HepG2 (cell line): ENCODE results near the gene FUT1. TPM values are rescaled to one million over a fixed set of nuclear protein-coding genes. Genes with fewer than 3 reads are reported as not detected.

Experiments
- ATAC-seq: fragments of 200-7000 bp; cut with Tn5 transposase; 3 replicates; pipeline ENCODE4 v1.9.1; 2020; ENCODE audit warnings: mild to moderate bottlenecking, moderate library complexity
- BruUV-seq: library from RNA; stranded (reverse); fragments of 400-500 nt; replicated peaks from 2 replicates; lab custom pipeline; 2021; lab: Mats Ljungman, UMichigan
- CTCF ChIA-PET: fragments of 300-600 bp; formaldehyde crosslinking; extraction: SDS; loops from one replicate; lab custom pipeline; 2021; ENCODE audit warnings: low total read pairs, inconsistent platforms, low intra/inter-chr PET ratio; lab: Yijun Ruan, JAX
- POLR2A ChIA-PET: fragments of 350-600 bp; sonication (Branson Sonifier 250); formaldehyde crosslinking; loops from one replicate; lab custom pipeline; 2020; ENCODE audit warnings: antibody characterized with exemption, inconsistent platforms; lab: Yijun Ruan, JAX
- DNase-seq: peaks from one replicate; pipeline ENCODE4 v3.0.0-alpha.2; 2015; ENCODE audit warnings: low spot score
- FAIRE-seq: peaks from 3 replicates; lab custom pipeline; 2011; peaks lifted over from hg19 to GRCh38; lab: Jason Lieb, UNC
- H2AFZ ChIP-seq: one replicate; pipeline ENCODE4 v1.6.1; 2011; ENCODE audit warnings: low read length, inconsistent platforms
- H3K27ac ChIP-seq: fragments of 300-600 bp; 3 replicates; pipeline ENCODE4 v1.8.0; 2011; ENCODE audit warnings: mixed run types, mild to moderate bottlenecking, mixed read lengths, low read length, inconsistent platforms; ENCODE audit not compliant: insufficient read depth; ENCODE audit errors: extremely low read length
- H3K27me3 ChIP-seq, 2 experiments: fragments of 200-600 bp in 1 of 2; 2 replicates in 1 of 2; 3 replicates in 1 of 2; pipeline versions ENCODE4 v1.6.0 to v1.8.0; 2011; ENCODE audit warnings: low read length in 2 of 2, mild to moderate bottlenecking in 2 of 2, moderate library complexity in 2 of 2, inconsistent platforms in 1 of 2; ENCODE audit not compliant: insufficient read depth in 2 of 2, control insufficient read depth in 1 of 2
- H3K36me3 ChIP-seq, 2 experiments: fragments of 200-600 bp in 1 of 2; replicated peaks in 1 of 2; 2 replicates in 1 of 2; 3 replicates in 1 of 2; pipeline versions ENCODE4 v1.5.1 to v1.8.0; 2011; ENCODE audit warnings: low read length in 2 of 2, inconsistent platforms in 1 of 2; ENCODE audit not compliant: insufficient read depth in 2 of 2, control insufficient read depth in 1 of 2
- H3K4me1 ChIP-seq: 2 replicates; pipeline ENCODE4 v1.5.1; 2012; ENCODE audit warnings: low read length, inconsistent platforms; ENCODE audit not compliant: insufficient read depth
- H3K4me2 ChIP-seq: 2 replicates; pipeline ENCODE4 v1.6.0; 2011; ENCODE audit warnings: low read depth, low read length, inconsistent platforms
- H3K4me3 ChIP-seq, 3 experiments: fragments of 200-600 bp in 1 of 3; sonication (generic), shearing (Covaris generic) in 1 of 3; replicated peaks in 1 of 3; 2 replicates each; pipeline ENCODE4 v1.5.1; 2011 to 2016; ENCODE audit warnings: low read length in 3 of 3, inconsistent platforms in 2 of 3, low read depth in 2 of 3, mild to moderate bottlenecking in 2 of 3, control low read depth in 1 of 3, mixed read lengths in 1 of 3; ENCODE audit not compliant: insufficient read depth in 1 of 3
- H3K79me2 ChIP-seq: one replicate; pipeline ENCODE4 v1.6.1; 2011; ENCODE audit warnings: low read length, inconsistent platforms; ENCODE audit not compliant: insufficient read depth
- H3K9ac ChIP-seq: 2 replicates; pipeline ENCODE4 v1.6.0; 2011; ENCODE audit warnings: mild to moderate bottlenecking, low read depth, low read length, inconsistent platforms; ENCODE audit not compliant: insufficient read depth
- H3K9me3 ChIP-seq: 2 replicates; pipeline ENCODE4 v1.5.1; 2012; ENCODE audit warnings: mild to moderate bottlenecking, low read length
- H4K20me1 ChIP-seq: 2 replicates; pipeline ENCODE4 v1.6.0; 2011; ENCODE audit warnings: inconsistent platforms, mild to moderate bottlenecking, low read length, moderate library complexity; ENCODE audit not compliant: insufficient read depth
- FOSL2 ChIP-seq: sonication (generic); formaldehyde crosslinking; IDR thresholded peaks from 2 replicates; pipeline ENCODE4 v1.4.0; 2020; ENCODE audit warnings: missing genetic modification reagents
- HOXA7 ChIP-seq: sonication (generic); formaldehyde crosslinking; IDR thresholded peaks from 2 replicates; pipeline ENCODE4 v1.8.1; 2022; ENCODE audit warnings: mild to moderate bottlenecking, missing genetic modification reagents, moderate library complexity
- IKZF1 ChIP-seq: fragments of 450-650 bp; IDR thresholded peaks from 2 replicates; pipeline ENCODE4 v1.7.1; 2016
- MEIS2 ChIP-seq: sonication (generic); formaldehyde crosslinking; IDR thresholded peaks from 2 replicates; pipeline ENCODE4 v1.9.0; 2021; ENCODE audit warnings: mild to moderate bottlenecking, missing genetic modification reagents
- NFIC ChIP-seq: IDR thresholded peaks from 2 replicates; pipeline ENCODE4 v1.6.1; 2012; ENCODE audit warnings: mild to moderate bottlenecking, low read length, inconsistent platforms
- PATZ1 ChIP-seq: sonication (generic); formaldehyde crosslinking; IDR thresholded peaks from 2 replicates; pipeline ENCODE4 v1.4.0; 2020; ENCODE audit warnings: missing genetic modification reagents
- PHF21A ChIP-seq: sonication (generic); formaldehyde crosslinking; IDR thresholded peaks from 2 replicates; pipeline ENCODE4 v1.5.0; 2020; ENCODE audit warnings: mild to moderate bottlenecking, missing genetic modification reagents
- SIN3A ChIP-seq: IDR thresholded peaks from 2 replicates; pipeline ENCODE4 v1.6.1; 2011; ENCODE audit warnings: low read depth, mild to moderate bottlenecking, control low read depth, low read length, borderline replicate concordance
- SIX4 ChIP-seq: sonication (generic); formaldehyde crosslinking; IDR thresholded peaks from 2 replicates; pipeline ENCODE4 v1.4.0; 2020; ENCODE audit warnings: missing genetic modification reagents
- SNAI1 ChIP-seq: sonication (generic); formaldehyde crosslinking; IDR thresholded peaks from 2 replicates; pipeline ENCODE4 v1.5.0; 2020; ENCODE audit warnings: mild to moderate bottlenecking, missing genetic modification reagents, borderline replicate concordance
- SOX5 ChIP-seq: IDR thresholded peaks from 2 replicates; pipeline ENCODE4 v1.6.1; 2016; ENCODE audit warnings: borderline replicate concordance
- YEATS2 ChIP-seq: sonication (generic); formaldehyde crosslinking; IDR thresholded peaks from 2 replicates; pipeline ENCODE4 v1.4.0; 2020; ENCODE audit warnings: missing genetic modification reagents, borderline replicate concordance
- ZFY ChIP-seq: sonication (generic); formaldehyde crosslinking; IDR thresholded peaks from 2 replicates; pipeline ENCODE4 v1.4.0; 2020; ENCODE audit warnings: missing genetic modification reagents
- ZKSCAN1 ChIP-seq: fragments of 150-350 bp; IDR thresholded peaks from 2 replicates; pipeline ENCODE4 v1.6.1; 2014; ENCODE audit warnings: low read length
- ZNF282 ChIP-seq: fragments of 450-650 bp; IDR thresholded peaks from 2 replicates; pipeline ENCODE4 v1.6.1; 2018; ENCODE audit not compliant: partially characterized antibody
- ZNF564 ChIP-seq: sonication (generic); formaldehyde crosslinking; IDR thresholded peaks from 2 replicates; pipeline ENCODE4 v1.8.1; 2023; ENCODE audit warnings: mild to moderate bottlenecking, missing genetic modification reagents
- ZNF567 ChIP-seq: sonication (generic); formaldehyde crosslinking; IDR thresholded peaks from 2 replicates; pipeline ENCODE4 v1.8.1; 2023; ENCODE audit warnings: mild to moderate bottlenecking, missing genetic modification reagents, borderline replicate concordance
- ZNF724P ChIP-seq: sonication (generic); formaldehyde crosslinking; IDR thresholded peaks from 2 replicates; pipeline ENCODE4 v1.8.0; 2022; ENCODE audit warnings: missing genetic modification reagents, borderline replicate concordance
- ZNF768 ChIP-seq: sonication (generic); formaldehyde crosslinking; IDR thresholded peaks from 2 replicates; pipeline ENCODE4 v1.4.0; 2020; ENCODE audit warnings: missing genetic modification reagents
- ZNF780A ChIP-seq: sonication (generic); formaldehyde crosslinking; IDR thresholded peaks from 2 replicates; pipeline ENCODE4 v1.8.0; 2022; ENCODE audit warnings: mild to moderate bottlenecking, missing genetic modification reagents, moderate library complexity
- WGBS: methylation state at CpG from one replicate; pipeline ENCODE4 v1.1.6; 2017; ENCODE audit warnings: low lambda C conversion rate; 5-methylcytosine and 5-hydroxymethylcytosine counted together
- in situ Hi-C: cut with HindIII; loops from 2 replicates; pipeline ENCODE4 v1.10.0; 2017; ENCODE audit warnings: low pct_unique_long_range_greater_than_20kb; ENCODE audit not compliant: extremely low pct_ligation_motif_present
- intact Hi-C: fragments of 100-400 bp; cut with micrococcal nuclease; formaldehyde crosslinking; loops from one replicate; pipeline ENCODE4 v1.10.0; 2022; ENCODE audit not compliant: unreplicated experiment
- polyA plus RNA-seq, 8 experiments: library from polyadenylated mRNA; depleted of rRNA in 3 of 8; stranded (reverse) in 7 of 8; unstranded in 1 of 8; fragments of >200 nt; fragmentation: Illumina TruSeq in 4 of 8; extraction: Trizol in 4 of 8; gene quantifications; 2 replicates each; pipeline versions ENCODE4 v1.2.1 to v1.2.3, GENCODE V29; 2011 to 2016; ENCODE audit warnings: low read depth in 4 of 8, missing spikeins in 1 of 8, mixed read lengths in 1 of 8; ENCODE audit not compliant: insufficient read depth in 1 of 8
- total RNA-seq, 5 experiments: library from RNA; depleted of rRNA; stranded (reverse); fragments of >200 nt; fragmentation: Illumina TruSeq; extraction: Trizol; gene quantifications; 2 replicates each; pipeline ENCODE4 v1.2.3, GENCODE V29; 2016; ENCODE audit warnings: low read depth in 1 of 5
- TF ChIP-seq, protein P1 (sequence below): sonication (generic); formaldehyde crosslinking; IDR thresholded peaks from 2 replicates; pipeline ENCODE4 v1.5.1; 2020; ENCODE audit warnings: missing genetic modification reagents, mild to moderate bottlenecking, borderline replicate concordance
- TF ChIP-seq, protein P2 (sequence below): sonication (generic); formaldehyde crosslinking; IDR thresholded peaks from 2 replicates; pipeline ENCODE4 v1.5.0; 2020; ENCODE audit warnings: missing genetic modification reagents

Gene FUT1
- total and polyA plus RNA-seq, 2 of the 13 experiments (the other 11 are each of a cell fraction or from before 2014, with no cell fraction given) = 0.07 to 1.1 TPM

DNA sequence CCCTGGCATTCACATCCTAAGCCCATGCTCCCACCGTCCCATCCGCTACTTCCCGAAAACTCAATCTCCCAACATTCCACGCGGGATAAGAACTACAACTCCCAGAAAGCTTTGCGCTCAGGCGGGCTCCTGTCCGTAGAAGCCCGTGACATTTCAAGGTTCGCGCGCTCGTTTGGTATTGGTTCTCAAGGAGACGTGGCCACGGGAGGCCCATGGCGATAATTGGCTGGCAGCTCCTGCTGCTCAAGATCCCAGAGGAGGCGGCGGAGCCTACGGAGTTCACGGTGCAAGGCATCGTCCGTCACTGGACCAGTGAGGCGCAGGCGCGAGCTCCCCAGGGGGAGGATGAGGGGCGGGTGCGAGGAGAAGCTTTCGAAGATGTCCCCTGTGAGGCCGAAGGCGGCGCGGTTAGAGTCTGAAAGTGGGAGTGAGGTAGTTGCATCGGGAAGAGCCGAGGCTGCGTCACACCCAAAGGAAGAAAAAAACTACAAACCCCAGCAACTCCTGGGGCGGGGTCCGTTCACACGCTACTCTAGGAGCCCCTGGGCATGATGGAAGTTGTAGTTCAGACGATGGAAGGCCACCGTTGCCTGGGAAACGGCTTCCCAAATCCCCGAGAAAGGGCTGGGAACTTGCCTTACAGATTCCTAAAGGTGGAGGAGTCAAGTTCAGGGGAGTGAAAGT, 31.7 kb downstream of the FUT1 start (continued):
- TF ChIP-seq, protein P1, sequence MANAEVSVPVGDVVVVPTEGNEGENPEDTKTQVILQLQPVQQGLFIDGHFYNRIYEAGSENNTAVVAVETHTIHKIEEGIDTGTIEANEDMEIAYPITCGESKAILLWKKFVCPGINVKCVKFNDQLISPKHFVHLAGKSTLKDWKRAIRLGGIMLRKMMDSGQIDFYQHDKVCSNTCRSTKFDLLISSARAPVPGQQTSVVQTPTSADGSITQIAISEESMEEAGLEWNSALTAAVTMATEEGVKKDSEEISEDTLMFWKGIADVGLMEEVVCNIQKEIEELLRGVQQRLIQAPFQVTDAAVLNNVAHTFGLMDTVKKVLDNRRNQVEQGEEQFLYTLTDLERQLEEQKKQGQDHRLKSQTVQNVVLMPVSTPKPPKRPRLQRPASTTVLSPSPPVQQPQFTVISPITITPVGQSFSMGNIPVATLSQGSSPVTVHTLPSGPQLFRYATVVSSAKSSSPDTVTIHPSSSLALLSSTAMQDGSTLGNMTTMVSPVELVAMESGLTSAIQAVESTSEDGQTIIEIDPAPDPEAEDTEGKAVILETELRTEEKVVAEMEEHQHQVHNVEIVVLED = peak; percentile 89
- no peak for TF ChIP-seq ZNF282
- TF ChIP-seq YEATS2 (CRISPR knock-in tag) = peak; percentile 79
- no peak for TF ChIP-seq SIX4 (CRISPR knock-in tag)
- TF ChIP-seq ZFY (CRISPR knock-in tag) = peak; percentile 74
- TF ChIP-seq ZNF567 (CRISPR knock-in tag) = no peak
- TF ChIP-seq ZNF768 (CRISPR knock-in tag) = no peak
- peak; percentile 65; the same call in 1 of the 2 replicates for TF ChIP-seq SIN3A
- no peak for TF ChIP-seq ZNF780A
- no peak for TF ChIP-seq ZKSCAN1
- TF ChIP-seq ZNF724P (CRISPR knock-in tag) = no peak
- TF ChIP-seq FOSL2 = peak; percentile 5; the same call in 1 of the 2 replicates

DNA sequence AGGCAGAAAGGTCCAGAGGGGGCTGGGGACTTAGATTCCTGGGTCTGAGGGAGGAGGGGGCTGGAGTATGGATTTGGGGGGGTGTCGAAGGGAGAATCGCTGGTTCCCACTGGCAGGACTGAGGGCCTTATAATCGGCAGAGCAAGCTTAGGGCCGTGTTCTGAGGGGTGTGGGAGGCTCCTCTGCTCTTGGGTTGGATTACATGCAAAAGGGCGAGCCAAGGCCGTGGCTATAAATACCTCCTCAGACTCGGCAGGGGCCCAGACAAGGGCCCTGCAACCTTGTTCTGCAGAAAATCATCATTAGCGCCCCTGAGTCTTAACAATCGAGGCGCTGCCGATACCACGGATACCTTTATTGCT, 32.2 kb downstream of the FUT1 start:
- peak overlapping the region; percentile 68 to 85 (median 76) for H3K4me3 ChIP-seq
- peak overlapping the region; percentile 74 for H3K27ac ChIP-seq
- FAIRE-seq (no peak), ATAC-seq (peak; percentile 6), DNase-seq (no peak)
- H2AFZ ChIP-seq = no peak overlapping the region
- peak overlapping the region; percentile 99 for H3K4me2 ChIP-seq
- BruUV-seq = no TSS peak
- H3K27me3 ChIP-seq = no peaks in the 10 kb centered on the region; a peak in 1 of 5 replicates
- H3K36me3 ChIP-seq = no peaks in the 10 kb centered on the region
- WGBS = 11% methylated on average over 9 of the region's 12 CpGs
- ChIA-PET POLR2A (interaction anchor here (0.7 to 1.4 kb wide), 10 partner anchors 8 to 152 kb away, joined by 3 to 13 read pairs (median 5); partner anchors contain the start of genes CA11, FUT2, PPP1R15A and RPL18), CTCF (no interaction called here)
- H3K9me3 ChIP-seq = no peaks in the 10 kb centered on the region
- intact Hi-C loops (no loop called here), in situ Hi-C loops (no loop called here)
- H3K4me1 ChIP-seq = peaks cover 62% of the 10 kb centered on the region
- H3K79me2 ChIP-seq = no peaks in the 10 kb centered on the region
- H3K9ac ChIP-seq = peak overlapping the region; percentile 81
- H4K20me1 ChIP-seq = no peaks in the 10 kb centered on the region
- TF ChIP-seq SOX5 = no peak
- TF ChIP-seq ZNF564 (CRISPR knock-in tag) = 0 out of 2 replicates have a peak, but pooled peaks have one; percentile 4
- TF ChIP-seq SNAI1 (CRISPR knock-in tag) = peak; percentile 18; the same call in 1 of the 2 replicates
- TF ChIP-seq MEIS2 (CRISPR knock-in tag) = no peak
- TF ChIP-seq, protein P2, sequence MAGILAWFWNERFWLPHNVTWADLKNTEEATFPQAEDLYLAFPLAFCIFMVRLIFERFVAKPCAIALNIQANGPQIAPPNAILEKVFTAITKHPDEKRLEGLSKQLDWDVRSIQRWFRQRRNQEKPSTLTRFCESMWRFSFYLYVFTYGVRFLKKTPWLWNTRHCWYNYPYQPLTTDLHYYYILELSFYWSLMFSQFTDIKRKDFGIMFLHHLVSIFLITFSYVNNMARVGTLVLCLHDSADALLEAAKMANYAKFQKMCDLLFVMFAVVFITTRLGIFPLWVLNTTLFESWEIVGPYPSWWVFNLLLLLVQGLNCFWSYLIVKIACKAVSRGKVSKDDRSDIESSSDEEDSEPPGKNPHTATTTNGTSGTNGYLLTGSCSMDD (CRISPR knock-in tag) = no peak
- no peak for TF ChIP-seq PATZ1 (CRISPR knock-in tag)
- TF ChIP-seq PHF21A (CRISPR knock-in tag) = peak; percentile 51; the same call in 1 of the 2 replicates
- no peak for TF ChIP-seq NFIC
- no peak for TF ChIP-seq IKZF1
- no peak for TF ChIP-seq HOXA7 (CRISPR knock-in tag)
